HepG2 (cell line): ENCODE data around the gene MCF2L. TPM values are rescaled to one million over a fixed set of nuclear protein-coding genes. Genes with fewer than 3 reads are reported as not detected.

Experiments used
- AHR ChIP-seq: IDR thresholded peaks from 2 replicates; pipeline ENCODE4 v1.6.1; 2018; ENCODE audit warnings: missing genetic modification reagents, missing compliant biosample characterization
- FOSL2 ChIP-seq: sonication (generic); formaldehyde crosslinking; IDR thresholded peaks from 2 replicates; pipeline ENCODE4 v1.4.0; 2020; ENCODE audit warnings: missing genetic modification reagents
- FOXK1 ChIP-seq: sonication (generic); formaldehyde crosslinking; IDR thresholded peaks from 2 replicates; pipeline ENCODE4 v1.4.0; 2020; ENCODE audit warnings: low read depth, missing genetic modification reagents, borderline replicate concordance
- FOXM1 ChIP-seq: sonication (generic); formaldehyde crosslinking; IDR thresholded peaks from 2 replicates; pipeline ENCODE4 v1.5.0; 2020; ENCODE audit warnings: missing genetic modification reagents
- GABPB1 ChIP-seq: IDR thresholded peaks from 2 replicates; pipeline ENCODE4 v1.6.1; 2016; ENCODE audit warnings: mild to moderate bottlenecking, missing genetic modification reagents, moderate library complexity, missing compliant biosample characterization
- HNF1A ChIP-seq, 2 experiments: sonication (generic) in 1 of 2; formaldehyde crosslinking in 1 of 2; IDR thresholded peaks; 2 replicates each; pipeline versions ENCODE4 v1.4.0 to v1.6.1; 2016 to 2020; ENCODE audit warnings: borderline replicate concordance in 1 of 2, low read depth in 1 of 2, mild to moderate bottlenecking in 1 of 2, missing genetic modification reagents in 1 of 2
- JDP2 ChIP-seq: sonication (generic); formaldehyde crosslinking; IDR thresholded peaks from 2 replicates; pipeline ENCODE4 v1.8.1; 2022; ENCODE audit warnings: missing genetic modification reagents, borderline replicate concordance
- PHF5A ChIP-seq: IDR thresholded peaks from one replicate; pipeline ENCODE4 v1.6.1; 2018; ENCODE audit warnings: low read depth, missing genetic modification reagents; ENCODE audit not compliant: unreplicated experiment
- SIX4 ChIP-seq: sonication (generic); formaldehyde crosslinking; IDR thresholded peaks from 2 replicates; pipeline ENCODE4 v1.4.0; 2020; ENCODE audit warnings: missing genetic modification reagents
- SNAPC2 ChIP-seq: sonication (generic); formaldehyde crosslinking; IDR thresholded peaks from 2 replicates; pipeline ENCODE4 v1.8.1; 2022; ENCODE audit warnings: mild to moderate bottlenecking, missing genetic modification reagents
- SOX6 ChIP-seq, 2 experiments: fragments of 450-650 bp in 1 of 2; sonication (generic) in 1 of 2; formaldehyde crosslinking in 1 of 2; IDR thresholded peaks; 2 replicates each; pipeline versions ENCODE4 v1.4.0 to v1.6.1; 2017 to 2020; ENCODE audit warnings: antibody characterized with exemption in 1 of 2, mild to moderate bottlenecking in 1 of 2, missing genetic modification reagents in 1 of 2
- SRF ChIP-seq: IDR thresholded peaks from 2 replicates; pipeline ENCODE4 v1.6.1; 2011; ENCODE audit warnings: mild to moderate bottlenecking, low read depth, low read length, moderate library complexity
- TAF15 ChIP-seq: fragments of 200-400 bp; formaldehyde crosslinking; IDR thresholded peaks from one replicate; pipeline ENCODE4 v1.6.1; 2018; ENCODE audit warnings: mild to moderate bottlenecking, low read depth, low read length; ENCODE audit not compliant: poor library complexity, severe bottlenecking
- THAP8 ChIP-seq: sonication (generic); formaldehyde crosslinking; IDR thresholded peaks from 2 replicates; pipeline ENCODE4 v1.5.1; 2020; ENCODE audit warnings: missing genetic modification reagents, mild to moderate bottlenecking, borderline replicate concordance
- U2AF1 ChIP-seq: fragments of 200-400 bp; formaldehyde crosslinking; optimal IDR thresholded peaks from 2 replicates; pipeline ENCODE3; 2017; ENCODE audit warnings: mild to moderate bottlenecking, low read depth, low read length
- ZBTB34 ChIP-seq: sonication (generic); formaldehyde crosslinking; IDR thresholded peaks from 2 replicates; pipeline ENCODE4 v1.8.0; 2022; ENCODE audit warnings: mild to moderate bottlenecking, missing genetic modification reagents
- ZNF570 ChIP-seq: sonication (generic); formaldehyde crosslinking; IDR thresholded peaks from 2 replicates; pipeline ENCODE4 v1.4.0; 2020; ENCODE audit warnings: mild to moderate bottlenecking, missing genetic modification reagents, borderline replicate concordance
- ZNF576 ChIP-seq: sonication (generic); formaldehyde crosslinking; IDR thresholded peaks from 2 replicates; pipeline ENCODE4 v1.4.0; 2020; ENCODE audit warnings: mild to moderate bottlenecking, missing genetic modification reagents
- ZNF672 ChIP-seq: sonication (generic); formaldehyde crosslinking; IDR thresholded peaks from 2 replicates; pipeline ENCODE4 v1.8.1; 2022; ENCODE audit warnings: missing genetic modification reagents
- ZNF709 ChIP-seq: sonication (generic); formaldehyde crosslinking; IDR thresholded peaks from 2 replicates; pipeline ENCODE4 v1.5.0; 2020; ENCODE audit warnings: mild to moderate bottlenecking, missing genetic modification reagents
- ZNF792 ChIP-seq: IDR thresholded peaks from 2 replicates; pipeline ENCODE4 v1.6.1; 2016
- polyA plus RNA-seq, 8 experiments: library from polyadenylated mRNA; depleted of rRNA in 3 of 8; stranded (reverse) in 7 of 8; unstranded in 1 of 8; fragments of >200 nt; fragmentation: Illumina TruSeq in 4 of 8; extraction: Trizol in 4 of 8; gene quantifications; 2 replicates each; pipeline versions ENCODE4 v1.2.1 to v1.2.3, GENCODE V29; 2011 to 2016; ENCODE audit warnings: low read depth in 4 of 8, missing spikeins in 1 of 8, mixed read lengths in 1 of 8; ENCODE audit not compliant: insufficient read depth in 1 of 8
- total RNA-seq, 5 experiments: library from RNA; depleted of rRNA; stranded (reverse); fragments of >200 nt; fragmentation: Illumina TruSeq; extraction: Trizol; gene quantifications; 2 replicates each; pipeline ENCODE4 v1.2.3, GENCODE V29; 2016; ENCODE audit warnings: low read depth in 1 of 5

Gene MCF2L
- total and polyA plus RNA-seq, 2 of the 13 experiments (the other 11 are each of a cell fraction or from before 2014, with no cell fraction given): 19.4 to 28.4 TPM

- TF ChIP-seq HNF1A (IDR thresholded peaks at IDR 0.05; ENCODE audit: low read depth) (peak; percentile 55), HNF1A (CRISPR knock-in tag; IDR thresholded peaks at IDR 0.05; ENCODE audit: borderline replicate concordance) (peak; percentile 77; the same call in 1 of the 2 replicates), ZNF576 (CRISPR knock-in tag) (no peak), ZBTB34 (CRISPR knock-in tag) (0 out of 2 replicates have a peak, but pooled peaks have one; percentile 22), FOXM1 (CRISPR knock-in tag) (no peak), U2AF1 (no peak), SRF (peak; percentile 97), ZNF570 (CRISPR knock-in tag) (no peak), GABPB1 (0 out of 2 replicates have a peak, but pooled peaks have one; percentile 33), ZNF672 (CRISPR knock-in tag) (no peak), PHF5A (CRISPR knock-in tag) (peak; percentile 45), SNAPC2 (CRISPR knock-in tag) (0 out of 2 replicates have a peak, but pooled peaks have one; percentile 22), SIX4 (CRISPR knock-in tag) (peak; percentile 78), ZNF709 (CRISPR knock-in tag) (no peak), AHR (CRISPR knock-in tag) (no peak), ZNF792 (CRISPR knock-in tag) (peak; percentile 53; the same call in 1 of the 2 replicates), FOSL2 (CRISPR knock-in tag) (peak; percentile 57), SOX6 (IDR thresholded peaks at IDR 0.05) (no peak), SOX6 (CRISPR knock-in tag; IDR thresholded peaks at IDR 0.05) (peak; percentile 97), JDP2 (CRISPR knock-in tag) (no peak), FOXK1 (peak; percentile 90; the same call in 1 of the 2 replicates), TAF15 (no peak), THAP8 (CRISPR knock-in tag) (no peak)
These were observed 17.2 kb upstream of the MCF2L start (continued) for GRCh38 chr13:112951674-112952371.
